ENCODE data around the gene COMMD1. TPM values are rescaled to one million over a fixed set of nuclear protein-coding genes. Genes with fewer than 3 reads are reported as not detected.
A peak's percentile ranks its signal among the peaks of the same experiment; 100 is the strongest.
"Not testable (repeated sequence)": the region's sequence is repeated elsewhere in the genome, so short reads cannot be mapped to it uniquely, and the experiment has no call there.

COMMD1 gene
- polyA plus RNA-seq (2011; rRNA removed) (44.6 and 50.5 TPM in 2 replicates), polyA minus RNA-seq (2011; rRNA and poly(A)+ RNA removed) (15.5 and 16.7 TPM in 2 replicates)

DNA sequence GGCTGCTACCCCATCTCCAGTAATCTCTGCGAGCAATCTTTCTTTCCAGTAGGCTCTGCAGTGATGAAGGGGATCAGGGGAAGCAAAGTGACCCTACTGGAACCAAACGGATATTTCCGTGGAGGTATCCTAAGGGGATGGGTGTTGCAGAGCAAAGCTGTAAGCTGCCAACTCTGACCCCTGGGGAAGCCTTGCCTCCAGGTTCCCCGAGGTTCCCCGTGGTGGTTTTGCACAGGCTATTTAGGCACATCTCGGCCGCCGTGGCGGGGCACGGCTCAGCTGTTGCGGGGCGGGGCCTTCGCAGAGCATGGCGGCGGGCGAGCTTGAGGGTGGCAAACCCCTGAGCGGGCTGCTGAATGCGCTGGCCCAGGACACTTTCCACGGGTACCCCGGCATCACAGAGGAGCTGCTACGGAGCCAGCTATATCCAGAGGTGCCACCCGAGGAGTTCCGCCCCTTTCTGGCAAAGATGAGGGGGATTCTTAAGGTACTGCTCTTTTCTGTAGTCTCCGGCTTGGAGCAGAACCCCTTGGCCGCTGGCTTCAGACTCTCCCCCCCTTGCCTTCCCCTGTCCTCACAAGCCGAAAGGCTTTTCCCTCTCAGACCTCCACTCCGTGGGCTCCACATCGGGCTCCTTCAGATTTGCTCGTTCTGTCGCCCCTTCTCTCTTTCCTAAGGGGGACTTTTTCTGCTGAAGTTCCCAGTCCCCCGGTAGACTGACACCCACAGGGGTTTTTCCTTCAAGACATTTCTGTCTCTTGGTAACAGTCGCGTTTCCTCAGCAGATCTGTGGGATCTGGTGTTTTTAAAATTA lies at the start of gene COMMD1:
Gene COMMD1, plus strand, starts transcription at position 303 of the 814 bp plus-strand sequence. Its CDS starts 5 bp downstream, at position 308.
- Histone ChIP-seq H3K36me3 (ENCODE audit: control insufficient read depth, insufficient read depth, low read length) (no peaks in the 10 kb centered on the region), H3K27me3 (ENCODE audit: control insufficient read depth, insufficient read depth, low read length) (no peaks in the 10 kb centered on the region), H3K4me3 (ENCODE audit: low read depth, low read length) (peak within 1 kb of the TSS; percentile 72)
- TF ChIP-seq, protein P1, sequence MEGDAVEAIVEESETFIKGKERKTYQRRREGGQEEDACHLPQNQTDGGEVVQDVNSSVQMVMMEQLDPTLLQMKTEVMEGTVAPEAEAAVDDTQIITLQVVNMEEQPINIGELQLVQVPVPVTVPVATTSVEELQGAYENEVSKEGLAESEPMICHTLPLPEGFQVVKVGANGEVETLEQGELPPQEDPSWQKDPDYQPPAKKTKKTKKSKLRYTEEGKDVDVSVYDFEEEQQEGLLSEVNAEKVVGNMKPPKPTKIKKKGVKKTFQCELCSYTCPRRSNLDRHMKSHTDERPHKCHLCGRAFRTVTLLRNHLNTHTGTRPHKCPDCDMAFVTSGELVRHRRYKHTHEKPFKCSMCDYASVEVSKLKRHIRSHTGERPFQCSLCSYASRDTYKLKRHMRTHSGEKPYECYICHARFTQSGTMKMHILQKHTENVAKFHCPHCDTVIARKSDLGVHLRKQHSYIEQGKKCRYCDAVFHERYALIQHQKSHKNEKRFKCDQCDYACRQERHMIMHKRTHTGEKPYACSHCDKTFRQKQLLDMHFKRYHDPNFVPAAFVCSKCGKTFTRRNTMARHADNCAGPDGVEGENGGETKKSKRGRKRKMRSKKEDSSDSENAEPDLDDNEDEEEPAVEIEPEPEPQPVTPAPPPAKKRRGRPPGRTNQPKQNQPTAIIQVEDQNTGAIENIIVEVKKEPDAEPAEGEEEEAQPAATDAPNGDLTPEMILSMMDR (IDR thresholded peaks at IDR 0.05; ENCODE audit: insufficient read depth, low read depth, low read length) = no peak
- peak; percentile 17 for DNase-seq (ENCODE audit: low read depth)
- POLR2A ChIA-PET = no interaction called here
- CTCF ChIA-PET = interaction anchor here (0.9 to 1.4 kb wide), 4 partner anchors 11 to 506 kb away, joined by 3 to 4 read pairs (median 4); no protein-coding TSS in a partner anchor

DNA sequence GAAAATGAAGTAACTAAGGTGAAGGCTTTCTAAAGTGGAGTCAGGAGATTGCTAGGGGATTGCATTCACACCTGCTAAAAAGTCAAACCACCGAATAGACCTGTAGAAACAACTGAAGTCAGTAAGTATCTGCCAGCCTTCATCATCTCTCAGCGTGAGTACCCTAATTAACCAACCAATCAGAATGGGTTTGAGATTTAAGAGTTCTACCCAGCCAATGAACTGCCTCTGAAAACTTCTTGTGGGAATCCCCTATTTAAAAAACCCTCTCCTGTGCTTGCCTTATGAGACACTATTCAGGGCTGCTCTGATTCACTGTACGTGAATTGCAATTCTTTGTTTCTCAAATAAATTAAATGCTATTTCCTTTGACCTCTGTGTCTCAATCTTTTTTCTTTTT lies 48.2 kb upstream of the COMMD1 start:
- ChIA-PET POLR2A (no interaction called here), CTCF (interaction anchor here (0.9 kb wide), 1 partner anchor 10 kb away, joined by 3 read pairs; no protein-coding TSS in a partner anchor)
- no peaks in the 10 kb centered on the region for H3K27me3 ChIP-seq (ENCODE audit: control insufficient read depth, insufficient read depth, low read length)
- TF ChIP-seq, protein P1 (IDR thresholded peaks at IDR 0.05; ENCODE audit: insufficient read depth, low read depth, low read length) = no peak
- no peak overlapping the region for H3K4me3 ChIP-seq (ENCODE audit: low read depth, low read length)
- no peaks in the 10 kb centered on the region for H3K36me3 ChIP-seq (ENCODE audit: control insufficient read depth, insufficient read depth, low read length)
- DNase-seq (ENCODE audit: low read depth) = no peak

- Histone ChIP-seq H3K36me3 (ENCODE audit: control insufficient read depth, insufficient read depth, low read length) (peaks cover 5% of the 10 kb centered on the region; the same call in 1 of the 2 replicates), H3K27me3 (ENCODE audit: control insufficient read depth, insufficient read depth, low read length) (no peaks in the 10 kb centered on the region), H3K4me3 (ENCODE audit: low read depth, low read length) (no peak overlapping the region)
- TF ChIP-seq, protein P1 (IDR thresholded peaks at IDR 0.05; ENCODE audit: insufficient read depth, low read depth, low read length) = no peak
- DNase-seq (ENCODE audit: low read depth) = no peak
- POLR2A ChIA-PET = no interaction called here
- CTCF ChIA-PET = no interaction called here
These were observed 43.4 kb upstream of the COMMD1 start for GRCh38 chr2:61862085-61862484.

DNA sequence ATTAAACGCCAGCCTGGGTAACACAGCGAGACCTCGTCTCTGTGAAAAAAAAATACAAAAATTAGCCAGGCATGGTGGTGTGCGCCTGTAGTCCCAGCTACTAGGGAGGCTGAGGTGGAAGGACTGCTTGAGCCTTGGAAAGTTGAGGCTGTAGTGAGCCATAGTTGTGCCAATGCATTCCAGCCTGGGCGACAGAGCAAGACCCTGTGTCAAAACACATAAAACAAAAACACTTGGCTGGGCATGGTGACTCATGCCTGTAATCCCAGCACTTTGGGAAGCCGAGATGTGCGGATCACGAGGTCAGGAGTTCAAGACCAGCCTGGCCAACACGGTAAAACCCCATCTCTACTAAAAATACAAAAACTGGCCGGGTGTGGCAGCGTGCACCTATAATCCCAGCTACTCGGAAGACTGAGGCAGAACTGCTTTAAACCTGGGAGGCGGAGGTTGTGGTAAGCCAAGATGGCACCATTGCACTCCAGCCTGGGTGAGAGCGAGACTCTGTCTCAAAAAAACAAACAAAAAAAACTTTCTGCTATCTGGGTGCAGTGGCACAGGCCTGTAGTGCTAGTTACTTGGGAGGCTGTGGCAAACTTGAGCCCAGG lies 38.9 kb upstream of the COMMD1 start:
- peaks cover 10% of the 10 kb centered on the region for H3K36me3 ChIP-seq (ENCODE audit: control insufficient read depth, insufficient read depth, low read length)
- CTCF ChIA-PET = interaction anchor here (0.7 to 1.3 kb wide), 2 partner anchors 9 to 62 kb away, joined by 3 read pairs; no protein-coding TSS in a partner anchor
- POLR2A ChIA-PET = not testable (repeated sequence)

DNA sequence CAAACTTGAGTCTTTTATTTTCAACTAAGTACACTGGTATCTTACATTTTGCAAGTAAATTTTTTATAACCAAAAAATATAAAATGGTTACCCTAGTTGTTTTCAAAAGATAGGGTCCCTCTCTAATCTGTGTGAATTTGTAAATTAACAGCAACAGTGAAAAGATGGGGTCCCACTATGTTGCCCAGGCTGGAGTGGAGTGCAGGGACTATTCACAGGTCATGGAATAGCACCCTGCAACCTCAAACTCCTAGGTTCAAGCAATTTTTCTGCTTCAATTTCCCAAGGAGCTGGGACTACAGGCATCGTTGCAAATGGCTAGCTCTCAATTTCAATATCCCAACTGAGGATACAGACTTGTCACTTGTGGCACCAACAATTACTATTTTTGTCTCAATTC lies 29.1 kb upstream of the COMMD1 start:
- CTCF ChIA-PET = no interaction called here
- H3K36me3 ChIP-seq (ENCODE audit: control insufficient read depth, insufficient read depth, low read length) = peaks cover 14% of the 10 kb centered on the region

More for the DNA sequence above, 38.9 kb upstream of the COMMD1 start:
- not testable (repeated sequence) for H3K27me3 ChIP-seq (ENCODE audit: control insufficient read depth, insufficient read depth, low read length); H3K4me3 ChIP-seq (ENCODE audit: low read depth, low read length); DNase-seq (ENCODE audit: low read depth)

More for the DNA sequence above, 29.1 kb upstream of the COMMD1 start:
- TF ChIP-seq, protein P1 (IDR thresholded peaks at IDR 0.05; ENCODE audit: insufficient read depth, low read depth, low read length) = no peak
- Histone ChIP-seq H3K27me3 (ENCODE audit: control insufficient read depth, insufficient read depth, low read length) (no peaks in the 10 kb centered on the region), H3K4me3 (ENCODE audit: low read depth, low read length) (no peak overlapping the region)
- DNase-seq (ENCODE audit: low read depth) = no peak
- POLR2A ChIA-PET = no interaction called here

Measured in BJ (cell line).